ENCODE measurements around the gene PLAAT4. TPM values are rescaled to one million over a fixed set of nuclear protein-coding genes. Genes with fewer than 3 reads are reported as not detected.

PLAAT4 gene
- total and polyA plus RNA-seq, 10 of the 15 experiments (the other 5 are each of a cell fraction or from before 2014, with no cell fraction given): 6.0 to 34.3 (median 12.4) TPM

- in situ Hi-C loops (cut with MboI) (no loop called here), intact Hi-C loops (cut with micrococcal nuclease; ENCODE audit: unreplicated experiment) (no loop called here)
- no TSS peak for BruUV-seq (replicated peaks)
- WGBS (ENCODE audit: insufficient coverage, insufficient replicate concordance, low lambda C conversion rate, missing lambda C conversion rate): 52% methylated on average over 7 of the region's 7 CpGs
- FAIRE-seq: no peak
- Histone ChIP-seq H3K4me2 (ENCODE audit: control insufficient read depth, insufficient read depth) (no peak overlapping the region), H3K9ac (ENCODE audit: control insufficient read depth, insufficient read depth, low read length) (no peak overlapping the region), H3K36me3 (ENCODE audit: control insufficient read depth in 2 of 2, insufficient read depth in 2 of 2, low read length in 1 of 2) (no peaks in the 10 kb centered on the region), H3K79me2 (ENCODE audit: control insufficient read depth, insufficient read depth, low read length) (no peaks in the 10 kb centered on the region), H2AFZ (ENCODE audit: control insufficient read depth, low read depth, low read length) (no peak overlapping the region), H3K4me1 (ENCODE audit: control insufficient read depth, insufficient read depth, low read length) (peaks cover 19% of the 10 kb centered on the region), H3K4me3 (no peak overlapping the region), H3K27ac (ENCODE audit: control insufficient read depth, insufficient read depth) (no peak overlapping the region), H3K27me3 (replicated peaks in 1 of 2; ENCODE audit: control insufficient read depth in 2 of 2, insufficient read depth in 2 of 2, low read length in 1 of 2) (no peaks in the 10 kb centered on the region), H4K20me1 (ENCODE audit: control insufficient read depth, insufficient read depth) (no peaks in the 10 kb centered on the region), H3K9me3 (replicated peaks; ENCODE audit: control insufficient read depth, insufficient read depth, low read length) (no peaks in the 10 kb centered on the region)
- no peak for DNase-seq (ENCODE audit: low read depth, low spot score)
- RAD21 ChIA-PET (ENCODE audit: unreplicated experiment): no interaction called here
- CTCF ChIA-PET: no interaction called here
- POLR2A ChIA-PET: no interaction called here
- TF ChIP-seq CHD2 (IDR thresholded peaks at IDR 0.05; ENCODE audit: borderline replicate concordance, low read depth, low read length) (no peak), FOXM1 (IDR thresholded peaks at IDR 0.05; ENCODE audit: low read depth, low read length) (no peak), POLR2AphosphoS2 (IDR thresholded peaks at IDR 0.05; ENCODE audit: low read depth, low read length) (no peak), RAD51 (IDR thresholded peaks at IDR 0.05) (no peak), TBL1XR1 (IDR thresholded peaks at IDR 0.05; ENCODE audit: low read depth, low read length) (no peak), IRF5 (IDR thresholded peaks at IDR 0.05; ENCODE audit: borderline replicate concordance) (no peak), MXI1 (IDR thresholded peaks at IDR 0.05; ENCODE audit: low read depth, low read length) (no peak), MEF2A (IDR thresholded peaks at IDR 0.05; ENCODE audit: insufficient read depth, low read depth, low read length) (no peak), NFIC (IDR thresholded peaks at IDR 0.05; ENCODE audit: low read depth, low read length) (no peak)
- no peak for ATAC-seq
- SMC1A ChIA-PET (ENCODE audit: uncharacterized antibody, unreplicated experiment): interaction anchor here (0.6 kb wide), 1 partner anchor 59 kb away, joined by 4 read pairs; no protein-coding TSS in a partner anchor
Measured at GRCh38 chr11:63557570-63557969, 21.0 kb downstream of the PLAAT4 start.
